Lower leg skin (tissue), 4 donors: ENCODE data around the gene LHFPL3. TPM values are rescaled to one million over a fixed set of nuclear protein-coding genes. Genes with fewer than 3 reads are reported as not detected.
"Not testable (repeated sequence)": the region's sequence is repeated elsewhere in the genome, so short reads cannot be mapped to it uniquely, and the experiment has no call there.

Source experiments
- DNase-seq, 2 donors: peaks; one replicate each; pipeline ENCODE4 v3.0.0-alpha.2; 2019; ENCODE audit warnings: low spot score in 2 of 2
- H3K4me3 ChIP-seq: fragments of 200-600 bp; sonication (generic); 2 replicates; pipeline ENCODE4 v1.5.1; 2017; ENCODE audit warnings: mild to moderate bottlenecking, low read depth; ENCODE audit not compliant: poor library complexity, severe bottlenecking
- POLR2A ChIP-seq, 2 donors: fragments of 450-650 bp; IDR thresholded peaks; one replicate each; pipeline ENCODE4 v1.6.1; 2016 to 2017; ENCODE audit warnings: antibody characterized with exemption in 2 of 2, mild to moderate bottlenecking in 1 of 2, moderate library complexity in 1 of 2
- WGBS, 2 donors: methylation state at CpG; one replicate each; pipeline ENCODE4 v1.1.5; 2018; 5-methylcytosine and 5-hydroxymethylcytosine counted together
- intact Hi-C: fragments of 100-400 bp; cut with DNase I; formaldehyde crosslinking; loops from one replicate; pipeline ENCODE4 v1.15.0; 2023; ENCODE audit warnings: low total_unique reads
- total RNA-seq, 4 donors: library from RNA; depleted of rRNA; stranded (reverse); fragments of >200 nt; gene quantifications; one replicate each; pipeline ENCODE4 v1.1.0, GENCODE V29; 2016
- TF ChIP-seq, protein P1 (sequence below), 3 donors: fragments of 450-650 bp; IDR thresholded peaks; one replicate each; pipeline ENCODE4 v1.5.1; 2016; ENCODE audit warnings: antibody characterized with exemption in 3 of 3, mild to moderate bottlenecking in 3 of 3, moderate library complexity in 2 of 3

LHFPL3 gene
- total RNA-seq, 4 donors from 2014 or later, result 0.16 to 2.4 TPM; not detected in 2

DNA sequence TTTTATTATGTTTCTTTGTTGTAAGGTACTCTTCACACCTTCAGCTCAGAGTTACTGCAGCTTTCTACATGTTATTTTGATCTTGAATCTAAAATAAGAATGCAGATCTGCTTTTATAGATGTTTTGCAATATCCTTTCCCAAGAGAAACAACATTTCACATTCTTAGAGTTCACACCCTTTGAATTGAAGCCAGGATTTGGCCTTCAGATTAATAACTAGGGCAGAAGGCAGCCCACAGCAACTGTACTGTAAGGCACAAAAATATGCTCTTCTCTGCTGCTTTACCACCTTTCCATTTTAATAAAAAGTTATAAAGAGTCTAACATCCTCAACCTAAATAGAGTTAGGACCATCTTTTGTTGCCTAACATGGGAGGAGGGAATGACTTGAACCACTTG is 224.7 kb downstream of the LHFPL3 start:
- no peak overlapping the region for H3K4me3 ChIP-seq
- no peak for TF ChIP-seq POLR2A (IDR thresholded peaks at IDR 0.05)
- TF ChIP-seq, protein P1, sequence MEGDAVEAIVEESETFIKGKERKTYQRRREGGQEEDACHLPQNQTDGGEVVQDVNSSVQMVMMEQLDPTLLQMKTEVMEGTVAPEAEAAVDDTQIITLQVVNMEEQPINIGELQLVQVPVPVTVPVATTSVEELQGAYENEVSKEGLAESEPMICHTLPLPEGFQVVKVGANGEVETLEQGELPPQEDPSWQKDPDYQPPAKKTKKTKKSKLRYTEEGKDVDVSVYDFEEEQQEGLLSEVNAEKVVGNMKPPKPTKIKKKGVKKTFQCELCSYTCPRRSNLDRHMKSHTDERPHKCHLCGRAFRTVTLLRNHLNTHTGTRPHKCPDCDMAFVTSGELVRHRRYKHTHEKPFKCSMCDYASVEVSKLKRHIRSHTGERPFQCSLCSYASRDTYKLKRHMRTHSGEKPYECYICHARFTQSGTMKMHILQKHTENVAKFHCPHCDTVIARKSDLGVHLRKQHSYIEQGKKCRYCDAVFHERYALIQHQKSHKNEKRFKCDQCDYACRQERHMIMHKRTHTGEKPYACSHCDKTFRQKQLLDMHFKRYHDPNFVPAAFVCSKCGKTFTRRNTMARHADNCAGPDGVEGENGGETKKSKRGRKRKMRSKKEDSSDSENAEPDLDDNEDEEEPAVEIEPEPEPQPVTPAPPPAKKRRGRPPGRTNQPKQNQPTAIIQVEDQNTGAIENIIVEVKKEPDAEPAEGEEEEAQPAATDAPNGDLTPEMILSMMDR (IDR thresholded peaks at IDR 0.05), result no peak
- intact Hi-C loops, result no loop called here
- DNase-seq, result no peak

DNA sequence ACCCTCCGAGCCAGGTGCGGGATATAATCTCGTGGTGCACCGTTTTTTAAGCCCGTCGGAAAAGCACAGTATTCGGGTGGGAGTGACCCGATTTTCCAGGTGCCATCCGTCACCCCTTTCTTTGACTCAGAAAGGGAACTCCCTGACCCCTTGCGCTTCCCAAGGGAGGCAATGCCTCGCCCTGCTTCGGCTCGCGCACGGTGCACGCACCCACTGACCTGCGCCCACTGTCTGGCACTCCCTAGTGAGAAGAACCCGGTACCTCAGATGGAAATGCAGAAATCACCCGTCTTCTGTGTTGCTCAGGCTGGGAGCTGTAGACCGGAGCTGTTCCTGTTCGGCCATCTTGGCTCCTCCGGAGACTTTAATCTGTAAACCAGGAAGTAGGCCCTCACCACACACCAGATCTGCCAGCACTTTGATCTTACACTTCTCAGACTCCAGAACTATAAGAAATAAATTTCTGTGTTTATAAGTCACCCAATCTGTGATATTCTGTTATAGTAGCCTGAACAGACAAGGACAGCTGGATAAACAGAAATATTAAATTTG is 235.0 kb downstream of the LHFPL3 start:
- H3K4me3 ChIP-seq, intact Hi-C loops, DNase-seq: not testable (repeated sequence)
- WGBS, 2 donors, result 96% methylated on average over 21 of the region's 22 CpGs

DNA sequence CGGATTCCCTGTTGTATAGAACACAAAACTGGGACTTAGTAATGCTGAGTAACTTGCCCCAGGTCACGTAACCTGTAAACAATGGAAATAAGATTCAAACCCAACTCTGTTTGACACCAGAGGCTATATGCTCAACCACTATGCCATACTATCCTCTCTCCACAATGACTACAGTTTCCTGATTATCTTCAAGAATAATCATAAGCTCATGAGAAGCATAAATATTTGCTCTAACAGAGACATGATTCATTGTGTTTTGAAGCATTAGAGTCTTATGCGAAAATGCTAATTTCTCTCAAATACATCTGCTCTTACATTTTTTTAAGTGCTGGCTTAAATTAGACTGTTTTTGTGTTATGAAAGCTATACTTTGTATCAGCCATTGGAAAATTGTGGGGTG is 241.3 kb downstream of the LHFPL3 start:
- 66 to 73% methylated on average over 3 of the region's 3 CpGs for WGBS, 2 donors
- no peak for TF ChIP-seq POLR2A (IDR thresholded peaks at IDR 0.05)
- TF ChIP-seq, protein P1 (IDR thresholded peaks at IDR 0.05), result no peak
- intact Hi-C loops, result no loop called here
- H3K4me3 ChIP-seq, result no peak overlapping the region
- no peak for DNase-seq

DNA sequence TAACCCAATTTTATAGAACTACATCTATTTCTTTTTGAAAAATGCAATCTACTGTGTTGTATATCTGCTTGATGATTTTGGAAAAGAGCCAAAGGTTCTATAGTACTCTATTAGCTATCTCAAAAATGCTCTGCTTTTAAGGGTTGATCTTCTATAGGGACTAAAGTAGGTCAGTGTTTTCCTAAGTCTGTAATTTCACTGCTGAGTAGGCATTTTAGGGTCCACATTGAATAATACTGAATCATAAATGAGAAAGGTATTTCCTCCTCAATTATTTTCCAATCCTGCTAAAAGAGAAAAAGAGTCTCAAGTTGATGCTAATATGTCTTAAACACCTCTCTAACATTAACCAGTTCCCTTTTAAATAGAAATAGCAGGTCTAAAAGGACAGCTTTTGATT is 244.2 kb downstream of the LHFPL3 start:
- intact Hi-C loops, result no loop called here
- H3K4me3 ChIP-seq, result no peak overlapping the region
- TF ChIP-seq, protein P1 (IDR thresholded peaks at IDR 0.05), result no peak
- no peak for DNase-seq

DNA sequence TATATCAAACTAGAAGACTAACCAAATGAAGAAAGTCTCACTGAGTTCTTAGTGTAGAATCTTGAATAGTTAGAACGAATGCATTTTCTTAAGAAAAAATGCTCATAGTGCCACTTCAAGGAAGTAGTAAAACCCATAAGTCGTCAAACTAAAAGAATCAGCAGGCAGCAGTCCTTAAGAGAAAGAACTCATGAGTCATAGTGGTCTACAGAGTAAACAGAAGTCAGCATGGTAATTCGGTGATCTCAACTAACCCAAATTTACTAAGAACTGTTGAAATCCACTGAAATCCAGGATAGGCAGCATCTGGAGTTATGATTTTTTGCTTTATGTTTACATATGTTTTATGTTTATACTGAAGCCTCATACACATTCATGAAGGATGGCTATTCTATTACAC is 256.2 kb downstream of the LHFPL3 start:
- intact Hi-C loops, result no loop called here
- no peak for DNase-seq
- H3K4me3 ChIP-seq, result no peak overlapping the region
- WGBS, 2 donors, result 58 to 65% methylated on average over 3 of the region's 3 CpGs
- TF ChIP-seq, protein P1 (IDR thresholded peaks at IDR 0.05), result no peak
- TF ChIP-seq POLR2A (IDR thresholded peaks at IDR 0.05), result no peak

DNA sequence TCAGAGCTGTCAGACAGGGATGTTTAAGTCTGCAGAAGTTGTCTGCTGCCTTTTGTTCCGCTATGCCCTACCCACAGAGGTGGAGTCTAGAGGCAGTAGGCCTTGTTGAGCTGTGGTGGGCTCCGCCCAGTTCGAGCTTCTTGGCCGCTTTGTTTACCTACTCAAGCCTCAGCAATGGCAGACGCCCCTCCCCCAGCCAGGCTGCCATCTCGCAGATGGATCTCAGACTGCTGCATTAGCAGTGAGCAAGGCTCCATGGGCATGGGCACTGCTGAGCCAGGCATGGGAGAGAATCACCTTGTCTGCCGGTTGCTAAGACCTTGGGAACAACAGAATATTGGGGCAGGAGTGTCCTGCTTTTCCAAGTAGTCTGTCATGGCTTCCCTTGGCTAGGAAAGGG is 267.2 kb downstream of the LHFPL3 start:
- WGBS, 2 donors, result 78 to 86% methylated on average over 6 to 7 of the region's 7 CpGs
- H3K4me3 ChIP-seq, DNase-seq, intact Hi-C loops: not testable (repeated sequence)

DNA sequence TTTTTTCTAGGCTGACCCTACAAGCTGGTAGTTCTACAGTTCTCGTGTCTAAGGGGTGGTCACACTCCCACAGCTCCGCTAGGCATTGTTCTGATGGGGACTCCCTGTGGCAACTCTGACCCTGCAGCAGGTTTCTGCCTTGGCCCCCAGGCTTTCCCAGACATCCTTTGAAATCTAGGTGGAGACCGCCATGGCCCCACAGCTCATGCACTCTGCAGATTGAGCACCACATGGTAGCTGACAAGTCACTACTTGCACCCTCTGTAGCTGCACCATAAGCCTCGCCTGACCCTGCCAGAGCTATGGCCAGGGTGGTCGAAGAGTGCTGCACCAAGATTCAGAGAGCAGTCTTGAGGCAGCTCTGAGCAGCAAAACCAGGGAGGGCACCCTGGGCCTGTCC is 275.6 kb downstream of the LHFPL3 start:
- intact Hi-C loops, result no loop called here
- 70% methylated on average over 5 of the region's 5 CpGs for WGBS, 2 donors

More for the DNA sequence above, 275.6 kb downstream of the LHFPL3 start:
- TF ChIP-seq POLR2A (IDR thresholded peaks at IDR 0.05), result no peak
- TF ChIP-seq, protein P1 (IDR thresholded peaks at IDR 0.05), result no peak
- no peak overlapping the region for H3K4me3 ChIP-seq
- no peak for DNase-seq
